GM10266 (cell line): ENCODE data around the gene TRIO.

Experiments
- DNase-seq: peaks from one replicate; pipeline ENCODE4 v3.0.0; 2012; ENCODE audit errors: extremely low spot score
- TF ChIP-seq, protein P1 (sequence below): IDR thresholded peaks from 2 replicates; pipeline ENCODE4 v1.5.1; 2012; ENCODE audit warnings: mild to moderate bottlenecking, low read depth; ENCODE audit not compliant: control insufficient read depth, insufficient read depth; ENCODE audit errors: missing control alignments

Gene TRIO

DNA sequence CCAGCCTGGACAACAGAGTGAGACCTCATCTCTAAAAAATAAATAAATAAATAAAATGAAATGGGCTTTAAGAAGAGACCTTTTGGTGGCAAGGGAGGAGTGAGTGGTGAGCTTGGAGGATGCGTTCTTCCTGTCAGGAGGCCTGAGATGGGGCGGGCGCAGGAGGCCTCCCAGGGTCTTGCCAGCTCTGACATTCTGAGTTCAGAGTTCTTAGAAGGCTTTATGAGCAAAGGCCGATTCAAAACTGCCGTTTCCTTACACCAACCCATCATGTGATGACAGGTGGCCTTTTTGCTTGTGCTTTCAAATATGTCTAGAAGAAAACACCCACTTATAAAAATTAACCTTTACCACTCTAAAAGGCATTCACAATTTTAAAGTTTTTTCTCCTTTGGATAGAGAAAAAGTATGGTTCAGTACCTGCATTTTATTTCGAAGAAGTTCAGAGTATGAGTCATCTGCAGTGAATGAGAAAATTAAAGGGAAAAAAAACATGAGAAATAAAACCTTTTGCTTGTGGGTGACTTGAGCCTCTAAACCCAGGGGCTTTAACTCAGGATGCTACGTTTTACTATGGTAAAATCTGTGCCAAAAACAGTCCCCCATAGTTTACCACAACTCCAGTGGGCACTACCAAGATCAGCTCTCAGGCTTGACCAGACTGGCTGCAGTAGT is 281.0 kb downstream of the TRIO start:
- DNase-seq = no peak
- TF ChIP-seq, protein P1, sequence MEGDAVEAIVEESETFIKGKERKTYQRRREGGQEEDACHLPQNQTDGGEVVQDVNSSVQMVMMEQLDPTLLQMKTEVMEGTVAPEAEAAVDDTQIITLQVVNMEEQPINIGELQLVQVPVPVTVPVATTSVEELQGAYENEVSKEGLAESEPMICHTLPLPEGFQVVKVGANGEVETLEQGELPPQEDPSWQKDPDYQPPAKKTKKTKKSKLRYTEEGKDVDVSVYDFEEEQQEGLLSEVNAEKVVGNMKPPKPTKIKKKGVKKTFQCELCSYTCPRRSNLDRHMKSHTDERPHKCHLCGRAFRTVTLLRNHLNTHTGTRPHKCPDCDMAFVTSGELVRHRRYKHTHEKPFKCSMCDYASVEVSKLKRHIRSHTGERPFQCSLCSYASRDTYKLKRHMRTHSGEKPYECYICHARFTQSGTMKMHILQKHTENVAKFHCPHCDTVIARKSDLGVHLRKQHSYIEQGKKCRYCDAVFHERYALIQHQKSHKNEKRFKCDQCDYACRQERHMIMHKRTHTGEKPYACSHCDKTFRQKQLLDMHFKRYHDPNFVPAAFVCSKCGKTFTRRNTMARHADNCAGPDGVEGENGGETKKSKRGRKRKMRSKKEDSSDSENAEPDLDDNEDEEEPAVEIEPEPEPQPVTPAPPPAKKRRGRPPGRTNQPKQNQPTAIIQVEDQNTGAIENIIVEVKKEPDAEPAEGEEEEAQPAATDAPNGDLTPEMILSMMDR = no peak

- DNase-seq = no peak
- TF ChIP-seq, protein P1 = no peak
These were observed 282.4 kb downstream of the TRIO start for GRCh38 chr5:14425559-14425958.

DNA sequence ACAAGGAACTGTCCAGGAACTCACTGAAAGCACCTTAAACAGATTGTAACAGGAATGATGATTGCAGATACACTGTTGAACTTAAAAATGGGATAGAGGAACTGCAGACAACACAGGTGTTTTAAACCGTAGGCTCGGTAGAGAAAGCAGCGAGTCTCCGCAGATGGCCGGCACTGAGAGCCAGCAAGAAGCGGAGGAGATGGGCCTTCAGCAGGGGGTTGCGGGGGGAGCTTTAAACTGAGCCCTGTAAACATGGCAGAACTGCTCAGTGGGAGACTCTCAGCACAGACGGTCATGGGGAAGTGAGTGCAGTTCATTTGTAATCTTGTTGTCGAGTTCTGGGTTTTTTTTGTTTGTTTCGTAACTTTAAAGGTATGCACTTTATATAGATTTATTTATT is 283.4 kb downstream of the TRIO start:
- TF ChIP-seq, protein P1 = no peak
- no peak for DNase-seq

GRCh38 chr5:14428302-14429081 is 285.4 kb downstream of the TRIO start:
- TF ChIP-seq, protein P1 = no peak
- DNase-seq = no peak

DNA sequence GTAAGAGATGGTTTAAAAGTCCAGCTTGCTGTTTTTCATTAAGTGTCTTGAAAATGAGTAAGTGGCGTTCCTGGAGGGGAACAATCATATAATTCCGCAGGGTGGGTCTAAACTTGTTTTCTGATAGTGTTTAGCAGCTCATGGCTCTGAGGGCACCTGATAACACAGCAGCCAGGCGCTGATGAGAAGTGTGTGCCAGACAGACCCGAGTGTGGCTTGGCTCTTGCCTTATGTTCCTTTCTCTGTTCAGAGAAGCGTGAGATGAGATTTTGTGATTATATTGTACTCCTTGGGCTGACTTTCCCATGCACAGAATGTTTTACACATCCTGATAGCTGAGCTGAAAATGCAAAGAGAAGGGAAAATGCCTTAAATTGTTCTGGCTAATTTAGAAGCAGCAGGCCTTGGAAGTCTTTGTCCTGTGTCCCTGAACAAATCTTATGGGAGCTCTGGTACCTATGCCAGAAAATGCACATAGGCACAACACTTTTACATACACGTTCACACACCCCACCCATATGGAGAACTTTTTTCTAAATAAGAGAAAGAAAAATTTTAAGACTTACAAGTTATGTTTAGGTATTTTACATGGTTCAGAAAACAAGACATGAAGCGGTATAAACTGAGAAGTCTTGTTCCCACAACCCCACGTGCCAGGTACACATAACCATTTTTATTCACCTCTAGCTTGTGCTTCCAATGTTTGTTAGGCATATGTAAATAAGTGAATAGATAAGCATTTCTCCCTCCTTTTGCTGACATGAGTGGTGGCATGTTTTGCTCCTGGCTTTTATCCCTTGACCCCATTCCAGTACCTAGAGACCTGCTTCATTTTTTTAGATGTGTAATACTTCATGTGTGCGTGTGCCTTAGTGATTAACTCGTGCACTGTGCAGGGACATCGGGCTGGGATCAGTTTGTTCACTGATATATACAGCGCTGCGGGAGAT is 286.2 kb downstream of the TRIO start:
- TF ChIP-seq, protein P1 = no peak
- DNase-seq = no peak

DNA sequence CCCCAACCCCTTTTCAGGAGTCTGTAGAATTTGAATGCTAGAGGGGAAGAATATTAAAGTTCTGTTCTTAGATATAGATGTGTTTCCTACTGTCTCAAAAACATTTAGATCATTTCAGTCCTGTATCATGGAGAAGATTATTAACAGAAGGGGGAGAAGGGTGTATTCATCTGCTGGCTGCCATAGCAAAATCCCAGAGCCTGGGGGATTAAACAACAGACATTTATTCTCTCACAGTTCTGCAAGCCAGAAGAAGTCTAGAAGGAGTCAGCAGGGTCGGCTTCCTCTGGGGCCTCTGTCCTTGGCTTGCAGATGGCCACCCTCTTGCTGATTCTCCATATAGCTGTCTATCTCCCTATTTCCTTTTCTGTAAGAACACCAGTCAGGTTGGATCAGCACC is 288.4 kb downstream of the TRIO start:
- TF ChIP-seq, protein P1 = no peak
- no peak for DNase-seq
